Fibroblast of lung (primary cell): ENCODE results near the gene EPS15. TPM values are rescaled to one million over a fixed set of nuclear protein-coding genes. Genes with fewer than 3 reads are reported as not detected.

Source experiments
- DNase-seq, 2 donors: peaks; one replicate each; pipeline versions ENCODE4 v3.0.0 to v3.0.0-alpha.2; 2010; ENCODE audit warnings: low read depth in 2 of 2
- H2AFZ ChIP-seq: 2 replicates; pipeline ENCODE4 v1.5.1; 2012; ENCODE audit warnings: low read length, control low read depth, inconsistent platforms
- H3K27ac ChIP-seq: 2 replicates; pipeline ENCODE4 v1.5.1; 2011; ENCODE audit warnings: low read length, control low read depth; ENCODE audit not compliant: insufficient read depth
- H3K27me3 ChIP-seq: 2 replicates; pipeline ENCODE4 v1.5.1; 2011; ENCODE audit warnings: mild to moderate bottlenecking, low read length; ENCODE audit not compliant: control insufficient read depth, insufficient read depth
- H3K36me3 ChIP-seq: 2 replicates; pipeline ENCODE4 v1.5.1; 2011; ENCODE audit warnings: low read length; ENCODE audit not compliant: control insufficient read depth, insufficient read depth
- H3K4me1 ChIP-seq: 2 replicates; pipeline ENCODE4 v1.5.1; 2011; ENCODE audit warnings: low read length; ENCODE audit not compliant: control insufficient read depth, insufficient read depth; ENCODE audit errors: extremely low read depth
- H3K4me2 ChIP-seq: 2 replicates; pipeline ENCODE4 v1.5.1; 2011; ENCODE audit warnings: low read length, control low read depth; ENCODE audit not compliant: insufficient read depth; ENCODE audit errors: extremely low read depth
- H3K4me3 ChIP-seq, 4 experiments: fragments of 200-600 bp in 1 of 4; sonication (generic) in 1 of 4; replicated peaks in 1 of 4; 2 replicates each; pipeline ENCODE4 v1.5.1; 2011 to 2016; ENCODE audit warnings: low read length in 4 of 4, low read depth in 3 of 4, mild to moderate bottlenecking in 3 of 4, control low read depth in 2 of 4, inconsistent platforms in 1 of 4, mixed read lengths in 1 of 4; ENCODE audit not compliant: insufficient read depth in 1 of 4; ENCODE audit errors: control extremely low read depth in 1 of 4
- H3K79me2 ChIP-seq: 2 replicates; pipeline ENCODE4 v1.5.1; 2012; ENCODE audit warnings: mild to moderate bottlenecking, low read length, inconsistent platforms; ENCODE audit not compliant: control insufficient read depth, insufficient read depth
- H3K9ac ChIP-seq: 2 replicates; pipeline ENCODE4 v1.5.1; 2011; ENCODE audit warnings: mild to moderate bottlenecking, low read length, control low read depth; ENCODE audit not compliant: insufficient read depth
- H3K9me3 ChIP-seq: 2 replicates; pipeline ENCODE4 v1.5.1; 2012; ENCODE audit warnings: low read depth, low read length; ENCODE audit not compliant: control insufficient read depth, insufficient read depth
- H4K20me1 ChIP-seq: 2 replicates; pipeline ENCODE4 v1.5.1; 2011; ENCODE audit warnings: low read length; ENCODE audit not compliant: control insufficient read depth, insufficient read depth; ENCODE audit errors: extremely low read depth
- CTCF ChIP-seq, 2 donors: IDR thresholded peaks in 1 of 2; conservative IDR thresholded peaks in 1 of 2; 1 replicate in 1 of 2; 2 replicates in 1 of 2; pipeline ENCODE4 v1.5.1; 2011 to 2012; ENCODE audit warnings: low read length in 2 of 2, control low read depth in 1 of 2, inconsistent platforms in 1 of 2, low read depth in 1 of 2, mild to moderate bottlenecking in 1 of 2
- EZH2 ChIP-seq: IDR thresholded peaks from 2 replicates; pipeline ENCODE4 v1.5.1; 2012; ENCODE audit warnings: low read length, control low read depth, mild to moderate bottlenecking; ENCODE audit errors: missing control alignments
- polyA plus RNA-seq, 2 donors: library from polyadenylated mRNA; depleted of rRNA in 1 of 2; stranded (reverse) in 1 of 2; unstranded in 1 of 2; fragments of >200 nt; gene quantifications; 2 replicates each; pipeline ENCODE4 v1.2.1, GENCODE V29; 2011 to 2012; ENCODE audit warnings: missing spikeins in 1 of 2
- total RNA-seq: library from RNA; depleted of rRNA; stranded (reverse); fragments of >200 nt; gene quantifications from 2 replicates; pipeline ENCODE4 v1.2.1, GENCODE V29; 2014

EPS15 gene
- total and polyA plus RNA-seq, 2 donors (not counting 1 experiment from before 2014, with no cell fraction given): 67.7 to 75.5 TPM

GRCh38 chr1:51336004-51336403 is 183.1 kb downstream of the EPS15 start:
- Histone ChIP-seq H3K4me3 (no peak overlapping the region), H2AFZ (no peak overlapping the region), H3K36me3 (no peaks in the 10 kb centered on the region), H3K79me2 (no peaks in the 10 kb centered on the region), H3K4me1 (peaks cover 6% of the 10 kb centered on the region), H3K27ac (no peak overlapping the region), H3K9me3 (no peaks in the 10 kb centered on the region), H4K20me1 (no peaks in the 10 kb centered on the region), H3K4me2 (no peak overlapping the region), H3K9ac (no peak overlapping the region), H3K27me3 (peaks cover 2% of the 10 kb centered on the region)
- DNase-seq: no peak
- TF ChIP-seq EZH2 (no peak), CTCF (conservative IDR thresholded peaks at IDR 0.05 in 1 of 2, IDR thresholded peaks at IDR 0.05 in 1 of 2; ENCODE audit: low read depth in 1 of 2, low read length in 2 of 2) (no peak)

GRCh38 chr1:51331206-51332100 is 187.6 kb downstream of the EPS15 start:
- peaks cover 2% of the 10 kb centered on the region for H3K27me3 ChIP-seq
- H3K9ac ChIP-seq: no peak overlapping the region
- no peaks in the 10 kb centered on the region for H4K20me1 ChIP-seq
- peak overlapping the region; percentile 6 for H2AFZ ChIP-seq
- H3K27ac ChIP-seq: no peak overlapping the region
- no peaks in the 10 kb centered on the region for H3K9me3 ChIP-seq
- TF ChIP-seq EZH2 (no peak), CTCF (conservative IDR thresholded peaks at IDR 0.05 in 1 of 2, IDR thresholded peaks at IDR 0.05 in 1 of 2; ENCODE audit: low read depth in 1 of 2, low read length in 2 of 2) (no peak)
- DNase-seq: peak; percentile 52 to 55
- H3K4me2 ChIP-seq: no peak overlapping the region
- H3K4me1 ChIP-seq: peaks cover 10% of the 10 kb centered on the region
- no peak overlapping the region for H3K4me3 ChIP-seq
- H3K36me3 ChIP-seq: no peaks in the 10 kb centered on the region
- no peaks in the 10 kb centered on the region for H3K79me2 ChIP-seq

- Histone ChIP-seq H4K20me1 (no peaks in the 10 kb centered on the region), H3K27me3 (peaks cover 1% of the 10 kb centered on the region), H3K4me1 (peaks cover 10% of the 10 kb centered on the region), H3K36me3 (no peaks in the 10 kb centered on the region), H2AFZ (peak within 1 kb of the TSS; percentile 6), H3K4me3 (peak within 1 kb of the TSS in 2 of 4 experiments; percentile 20 to 48), H3K27ac (no peak within 1 kb of the TSS), H3K9me3 (no peaks in the 10 kb centered on the region), H3K79me2 (no peaks in the 10 kb centered on the region), H3K9ac (no peak within 1 kb of the TSS), H3K4me2 (peak within 1 kb of the TSS; percentile 25)
- DNase-seq: no peak
- TF ChIP-seq EZH2: no peak
- no peak for TF ChIP-seq CTCF (conservative IDR thresholded peaks at IDR 0.05 in 1 of 2, IDR thresholded peaks at IDR 0.05 in 1 of 2; ENCODE audit: low read depth in 1 of 2, low read length in 2 of 2)
Observed at GRCh38 chr1:51330331-51331201, 188.5 kb downstream of the EPS15 start, which contains the start of gene TTC39A. TTC39A (minus strand) TSS chr1:51330562; CDS start chr1:51330477, 85 bp downstream.
